Astrocyte (in vitro differentiated cells and primary cell): ENCODE measurements around the gene B3GALT6.

ENCODE experiments used
- CTCF ChIP-seq: IDR thresholded peaks from 2 replicates; pipeline ENCODE4 v1.5.1; 2011; ENCODE audit warnings: low read depth, mild to moderate bottlenecking, inconsistent platforms, low read length, moderate library complexity; ENCODE audit not compliant: insufficient read depth
- EZH2 ChIP-seq: IDR thresholded peaks from 2 replicates; pipeline ENCODE4 v1.6.1; 2012; ENCODE audit warnings: mild to moderate bottlenecking, low read length, inconsistent platforms; ENCODE audit not compliant: insufficient read depth

DNA sequence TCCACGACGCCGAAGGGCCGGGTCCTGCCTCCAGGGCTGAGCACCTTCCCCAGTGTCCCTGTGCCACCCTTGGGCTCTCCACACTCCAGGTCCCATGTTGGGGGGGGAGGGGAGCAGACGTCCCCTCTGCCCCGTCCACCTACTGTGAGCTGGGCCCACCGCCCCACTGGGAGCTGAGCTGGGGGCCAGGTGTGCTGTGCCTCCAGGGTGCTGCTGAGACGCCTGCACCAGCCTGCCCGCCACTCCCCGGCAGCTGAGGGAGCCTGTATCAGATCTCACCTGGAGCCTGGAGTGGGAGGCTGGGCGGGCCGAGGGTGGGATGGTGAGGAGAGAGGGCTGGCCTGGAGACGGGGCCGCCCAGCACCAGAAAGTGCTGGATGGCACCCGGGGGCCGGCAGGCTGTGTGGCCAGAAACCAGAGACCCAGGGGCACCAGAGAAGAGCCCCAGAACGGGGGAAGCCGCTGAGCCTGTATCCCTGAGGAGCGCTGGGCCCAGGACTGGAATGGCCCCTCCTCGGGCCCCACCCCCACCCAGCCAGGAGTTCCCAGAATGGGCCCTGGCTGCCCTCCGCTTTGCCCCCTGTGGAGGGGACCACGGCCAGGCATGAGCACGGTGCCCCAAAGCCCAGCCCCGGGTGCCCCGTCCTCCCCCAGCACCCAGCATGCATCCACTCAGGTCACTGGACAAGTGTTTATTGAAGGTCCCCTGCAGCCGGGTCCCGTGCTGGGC, 29.0 kb upstream of the B3GALT6 start:
- TF ChIP-seq CTCF: no peak
- no peak for TF ChIP-seq EZH2
